ENCODE data around the gene CREB3.

CREB3 gene

DNA sequence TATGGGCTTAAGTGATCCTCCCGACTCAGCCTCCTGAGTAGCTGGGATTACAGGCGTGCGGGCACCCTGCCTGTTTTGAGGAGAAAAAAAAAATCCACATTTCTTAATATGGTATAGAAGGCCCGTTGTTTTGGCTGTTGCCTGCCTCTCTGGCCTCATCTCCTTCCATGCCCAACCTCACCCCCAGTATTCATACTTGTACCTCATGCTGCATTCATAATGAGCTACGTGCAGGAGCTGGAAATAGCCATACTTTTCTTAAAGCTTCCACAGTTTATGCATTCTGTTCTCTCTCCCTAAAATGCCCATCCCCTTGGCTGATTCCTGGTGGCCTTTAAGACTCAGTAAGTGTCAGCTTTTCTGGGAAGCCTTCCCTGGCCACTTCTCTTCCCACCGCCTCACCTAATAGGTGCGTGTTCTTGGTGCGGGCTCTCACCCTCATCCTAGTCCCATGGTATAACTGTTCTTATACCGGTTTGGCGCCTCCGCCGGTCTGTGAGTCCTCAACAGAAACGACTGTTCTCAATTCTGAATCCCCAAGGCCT lies 40.6 kb upstream of the CREB3 start:
- TF ChIP-seq, protein P1, sequence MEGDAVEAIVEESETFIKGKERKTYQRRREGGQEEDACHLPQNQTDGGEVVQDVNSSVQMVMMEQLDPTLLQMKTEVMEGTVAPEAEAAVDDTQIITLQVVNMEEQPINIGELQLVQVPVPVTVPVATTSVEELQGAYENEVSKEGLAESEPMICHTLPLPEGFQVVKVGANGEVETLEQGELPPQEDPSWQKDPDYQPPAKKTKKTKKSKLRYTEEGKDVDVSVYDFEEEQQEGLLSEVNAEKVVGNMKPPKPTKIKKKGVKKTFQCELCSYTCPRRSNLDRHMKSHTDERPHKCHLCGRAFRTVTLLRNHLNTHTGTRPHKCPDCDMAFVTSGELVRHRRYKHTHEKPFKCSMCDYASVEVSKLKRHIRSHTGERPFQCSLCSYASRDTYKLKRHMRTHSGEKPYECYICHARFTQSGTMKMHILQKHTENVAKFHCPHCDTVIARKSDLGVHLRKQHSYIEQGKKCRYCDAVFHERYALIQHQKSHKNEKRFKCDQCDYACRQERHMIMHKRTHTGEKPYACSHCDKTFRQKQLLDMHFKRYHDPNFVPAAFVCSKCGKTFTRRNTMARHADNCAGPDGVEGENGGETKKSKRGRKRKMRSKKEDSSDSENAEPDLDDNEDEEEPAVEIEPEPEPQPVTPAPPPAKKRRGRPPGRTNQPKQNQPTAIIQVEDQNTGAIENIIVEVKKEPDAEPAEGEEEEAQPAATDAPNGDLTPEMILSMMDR (IDR thresholded peaks at IDR 0.05): no peak
- no peak for TF ChIP-seq ZFX (IDR thresholded peaks at IDR 0.05; ENCODE audit: borderline replicate concordance)
- H3K27ac ChIP-seq: no peak overlapping the region

DNA sequence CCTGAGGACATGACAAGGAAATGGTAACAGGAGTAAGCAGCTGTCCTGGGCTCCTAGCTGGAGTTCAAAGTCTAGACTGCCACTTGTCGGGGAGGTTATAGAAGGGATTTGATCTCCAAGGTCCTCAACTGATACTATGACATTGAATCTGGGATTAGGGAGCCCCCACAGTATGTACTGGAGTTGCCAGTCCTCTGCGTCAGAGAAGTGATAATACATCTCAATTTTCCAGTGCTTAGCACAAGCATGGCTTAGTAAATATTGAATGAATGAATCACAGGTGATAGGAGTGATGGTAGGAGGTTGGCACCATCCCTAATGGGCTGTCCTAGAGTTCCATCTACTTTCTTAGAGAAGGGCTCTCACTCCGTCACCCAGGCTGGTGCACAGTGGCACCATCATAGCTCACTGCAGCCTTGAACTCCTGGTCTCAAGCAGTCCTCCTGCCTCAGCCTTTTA lies 36.5 kb upstream of the CREB3 start:
- TF ChIP-seq, protein P1 (IDR thresholded peaks at IDR 0.05): no peak
- no peak for TF ChIP-seq ZFX (IDR thresholded peaks at IDR 0.05; ENCODE audit: borderline replicate concordance)
- peak overlapping the region; percentile 26; the same call in 1 of the 2 replicates for H3K27ac ChIP-seq

DNA sequence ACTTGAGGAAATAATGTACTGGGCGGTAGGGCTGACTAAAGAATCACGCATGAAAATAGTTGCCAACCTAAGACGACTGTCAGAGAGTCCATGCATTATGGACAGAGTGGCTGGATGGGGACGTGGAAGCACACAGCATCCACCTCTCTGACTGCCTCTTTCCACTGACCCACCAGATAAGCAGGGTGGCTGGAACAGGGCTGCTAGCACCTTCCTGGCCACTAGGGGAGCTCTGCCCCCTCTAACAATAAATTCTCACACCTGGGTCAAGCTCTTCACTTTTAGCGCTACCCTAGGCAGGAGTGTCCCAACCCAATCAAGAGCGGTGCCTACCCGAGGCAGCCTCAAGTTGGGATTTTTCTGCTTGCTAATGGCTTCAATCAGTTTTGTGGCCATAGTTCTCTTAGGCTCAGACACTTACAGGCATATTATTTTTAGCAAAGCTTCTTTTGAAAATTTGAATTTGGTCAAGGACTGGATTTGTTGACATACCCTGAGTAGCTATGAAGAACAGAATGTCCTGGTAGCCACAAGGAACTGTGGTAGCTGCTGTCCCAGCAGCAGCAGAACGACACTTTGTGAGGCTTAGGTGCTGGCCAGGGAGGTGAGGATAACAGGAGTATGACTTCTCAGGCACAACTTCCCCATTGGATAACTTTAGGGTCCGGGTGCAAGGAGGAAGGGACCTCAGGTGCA lies 35.8 kb upstream of the CREB3 start:
- H3K27ac ChIP-seq: peak overlapping the region; percentile 26; the same call in 1 of the 2 replicates
- no peak for TF ChIP-seq ZFX (IDR thresholded peaks at IDR 0.05; ENCODE audit: borderline replicate concordance)
- TF ChIP-seq, protein P1 (IDR thresholded peaks at IDR 0.05): peak; percentile 96

GRCh38 chr9:35697486-35697885 lies 35.0 kb upstream of the CREB3 start:
- TF ChIP-seq, protein P1 (IDR thresholded peaks at IDR 0.05): no peak
- no peak for TF ChIP-seq ZFX (IDR thresholded peaks at IDR 0.05; ENCODE audit: borderline replicate concordance)
- H3K27ac ChIP-seq: no peak overlapping the region

DNA sequence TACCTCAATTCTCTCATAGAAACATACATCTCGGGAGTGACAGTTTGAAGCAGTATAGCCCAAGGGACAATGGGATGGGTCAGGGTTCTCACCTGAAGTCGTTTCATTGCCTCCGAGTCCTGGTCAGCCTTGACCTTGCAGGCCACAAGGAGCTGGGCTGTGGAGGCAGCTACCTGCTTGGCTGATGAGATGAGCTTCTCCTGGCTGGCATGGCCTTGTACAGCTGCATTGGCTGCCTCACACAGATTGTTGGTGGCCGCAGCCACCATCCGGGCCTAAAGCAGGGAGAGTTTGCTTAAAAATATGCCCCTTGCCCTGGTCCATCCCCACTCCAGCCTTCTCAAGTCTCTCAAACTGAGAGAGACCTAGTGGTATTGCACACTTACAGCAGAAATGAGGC lies 34.2 kb upstream of the CREB3 start:
- H3K27ac ChIP-seq: no peak overlapping the region

DNA sequence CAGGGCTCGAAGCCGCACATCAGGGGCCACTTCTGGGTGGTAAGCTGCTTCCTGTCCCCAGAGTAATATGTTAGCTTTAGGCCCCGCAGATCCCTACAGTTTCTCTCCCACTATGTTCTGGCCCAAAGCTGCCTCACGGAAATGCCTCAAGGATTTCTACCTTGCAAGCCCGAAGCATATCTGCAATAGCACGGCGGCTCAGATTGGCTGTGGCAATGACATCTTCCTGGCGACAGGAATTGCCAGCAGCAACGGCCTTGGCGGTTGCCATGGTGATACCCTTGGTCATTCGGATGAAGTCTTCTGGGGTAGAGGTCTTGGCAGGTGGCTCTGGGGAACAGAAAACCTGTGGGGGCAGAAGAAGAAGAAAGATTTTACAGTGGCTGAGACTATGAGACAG lies 32.4 kb upstream of the CREB3 start:
- no peak overlapping the region for H3K27ac ChIP-seq
- TF ChIP-seq, protein P1 (IDR thresholded peaks at IDR 0.05): no peak
- no peak for TF ChIP-seq ZFX (IDR thresholded peaks at IDR 0.05; ENCODE audit: borderline replicate concordance)

More for the DNA sequence above, 34.2 kb upstream of the CREB3 start:
- TF ChIP-seq ZFX (IDR thresholded peaks at IDR 0.05; ENCODE audit: borderline replicate concordance): no peak
- TF ChIP-seq, protein P1 (IDR thresholded peaks at IDR 0.05): no peak

DNA sequence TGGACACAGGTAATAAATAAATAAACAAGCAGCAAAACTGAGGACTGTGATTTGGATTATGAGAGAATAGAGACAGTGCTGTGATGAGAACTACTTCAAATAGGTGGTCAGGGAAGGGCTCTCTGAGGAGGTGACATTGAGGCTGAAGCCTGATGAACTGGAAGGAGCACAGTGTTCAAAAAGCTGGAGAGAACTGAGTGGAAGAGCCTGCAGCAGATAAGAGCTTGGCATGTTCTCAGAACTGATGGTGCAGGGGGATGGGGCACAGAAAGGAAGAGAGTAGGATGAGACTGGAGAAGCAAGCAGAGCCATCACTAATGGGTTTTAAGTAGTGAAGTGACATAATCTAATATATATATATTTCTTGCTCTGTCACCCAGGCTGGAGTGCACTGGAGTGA lies 31.5 kb upstream of the CREB3 start:
- no peak overlapping the region for H3K27ac ChIP-seq
- TF ChIP-seq ZFX (IDR thresholded peaks at IDR 0.05; ENCODE audit: borderline replicate concordance): no peak
- TF ChIP-seq, protein P1 (IDR thresholded peaks at IDR 0.05): no peak
